ENCODE data around the gene MRPL50.

DNA sequence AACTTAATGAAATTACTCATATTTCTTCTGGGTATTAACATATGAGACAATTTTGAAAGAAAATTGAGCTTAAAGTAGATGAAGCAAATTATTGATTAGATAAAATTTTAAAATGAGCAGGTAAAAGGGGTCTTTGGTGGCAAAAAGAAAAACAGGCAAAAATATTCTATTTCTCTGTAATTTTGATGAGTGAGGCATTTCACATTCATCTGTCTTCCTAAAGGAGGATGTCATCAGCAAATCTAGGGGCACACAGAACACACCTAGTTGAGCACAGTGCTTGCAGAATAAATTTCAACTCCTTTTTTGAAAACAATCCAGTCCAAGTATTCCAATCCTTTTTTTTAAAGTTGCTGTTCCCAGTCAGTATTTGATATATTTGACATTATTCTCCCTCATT is 16.4 kb upstream of the MRPL50 start:
- TF ChIP-seq CTCF (IDR thresholded peaks at IDR 0.05) (no peak), POLR2A (IDR thresholded peaks at IDR 0.05) (no peak)

Data from uterus (tissue), 2 donors.